IMR-90 (cell line): Measurements from ENCODE around the gene YAE1. TPM values are rescaled to one million over a fixed set of nuclear protein-coding genes. Genes with fewer than 3 reads are reported as not detected.

Experiments
- ATAC-seq: fragments of 200-7000 bp; cut with Tn5 transposase; 2 replicates; pipeline ENCODE4 v1.9.1; 2020; ENCODE audit warnings: low read depth, mild to moderate bottlenecking, moderate library complexity
- BruUV-seq: library from RNA; stranded (reverse); fragments of 400-500 nt; replicated peaks from 2 replicates; lab custom pipeline; 2021; lab: Mats Ljungman, UMichigan
- CTCF ChIA-PET: fragments of 300-600 bp; formaldehyde crosslinking; extraction: SDS; loops from one replicate; lab custom pipeline; 2021; ENCODE audit warnings: antibody characterized with exemption; lab: Yijun Ruan, JAX
- POLR2A ChIA-PET: fragments of 300-600 bp; sonication (Branson Sonifier 250); formaldehyde crosslinking; loops from one replicate; lab custom pipeline; 2022; ENCODE audit warnings: antibody characterized with exemption; ENCODE audit not compliant: unreplicated experiment; lab: Charles Lee
- DNase-seq: peaks from one replicate; pipeline ENCODE4 v3.0.0; 2013
- H2AFZ ChIP-seq: replicated peaks from 2 replicates; pipeline ENCODE3; 2013; ENCODE audit warnings: low read length, mild to moderate bottlenecking; ENCODE audit not compliant: poor library complexity
- H2AK5ac ChIP-seq: 2 replicates; pipeline ENCODE4 v1.6.1; 2013; ENCODE audit warnings: low read depth, low read length, inconsistent platforms
- H2AK9ac ChIP-seq: replicated peaks from 2 replicates; pipeline ENCODE3; 2013; ENCODE audit warnings: mild to moderate bottlenecking, low read depth, low read length, moderate library complexity; ENCODE audit not compliant: poor library complexity
- H2BK120ac ChIP-seq: 2 replicates; pipeline ENCODE4 v1.6.1; 2013; ENCODE audit warnings: low read depth, low read length, inconsistent platforms
- H2BK15ac ChIP-seq: 3 replicates; pipeline ENCODE4 v1.6.1; 2013; ENCODE audit warnings: low read depth, low read length, inconsistent platforms
- H2BK20ac ChIP-seq: 2 replicates; pipeline ENCODE4 v1.6.1; 2013; ENCODE audit warnings: low read depth, mild to moderate bottlenecking, inconsistent platforms, low read length, moderate library complexity
- H2BK5ac ChIP-seq: 2 replicates; pipeline ENCODE4 v1.6.1; 2013; ENCODE audit warnings: mild to moderate bottlenecking, low read depth, low read length, inconsistent platforms; ENCODE audit not compliant: poor library complexity, severe bottlenecking
- H3K14ac ChIP-seq: replicated peaks from 2 replicates; pipeline ENCODE4 v1.6.1; 2013; ENCODE audit warnings: low read depth, low read length, inconsistent platforms
- H3K18ac ChIP-seq: 2 replicates; pipeline ENCODE4 v1.6.1; 2013; ENCODE audit warnings: low read depth, low read length, control low read depth
- H3K23ac ChIP-seq: 2 replicates; pipeline ENCODE4 v1.6.1; 2013; ENCODE audit warnings: low read depth, low read length, inconsistent platforms
- H3K27ac ChIP-seq: 2 replicates; pipeline ENCODE4 v1.5.1; 2013; ENCODE audit warnings: mild to moderate bottlenecking, control low read depth, low read length; ENCODE audit not compliant: insufficient read depth
- H3K27me3 ChIP-seq: 2 replicates; pipeline ENCODE4 v1.6.1; 2013; ENCODE audit warnings: low read length; ENCODE audit not compliant: control insufficient read depth, insufficient read depth
- H3K36me3 ChIP-seq: 2 replicates; pipeline ENCODE4 v1.6.1; 2013; ENCODE audit warnings: low read length, mixed read lengths; ENCODE audit not compliant: control insufficient read depth, insufficient read depth
- H3K4ac ChIP-seq: 2 replicates; pipeline ENCODE4 v1.6.1; 2013; ENCODE audit warnings: low read depth, low read length, inconsistent platforms
- H3K4me1 ChIP-seq: 2 replicates; pipeline ENCODE4 v1.6.1; 2013; ENCODE audit warnings: low read length, mixed read lengths; ENCODE audit not compliant: control insufficient read depth, insufficient read depth
- H3K4me2 ChIP-seq: 2 replicates; pipeline ENCODE4 v1.6.1; 2013; ENCODE audit warnings: low read depth, mild to moderate bottlenecking, control low read depth, low read length, moderate library complexity
- H3K4me3 ChIP-seq: 2 replicates; pipeline ENCODE4 v1.5.1; 2013; ENCODE audit warnings: low read depth, mild to moderate bottlenecking, control low read depth, low read length, moderate library complexity; ENCODE audit not compliant: insufficient read depth
- H3K56ac ChIP-seq: 2 replicates; pipeline ENCODE4 v1.6.1; 2013; ENCODE audit warnings: low read length, inconsistent platforms; ENCODE audit not compliant: insufficient read depth; ENCODE audit errors: extremely low read depth
- H3K79me1 ChIP-seq, 2 experiments: 2 replicates each; pipeline ENCODE4 v1.6.1; 2013; ENCODE audit warnings: low read length in 2 of 2, inconsistent platforms in 1 of 2, low read depth in 1 of 2
- H3K9ac ChIP-seq: 2 replicates; pipeline ENCODE4 v1.6.1; 2013; ENCODE audit warnings: low read depth, low read length, control low read depth
- H3K9me1 ChIP-seq: 2 replicates; pipeline ENCODE4 v1.6.1; 2013; ENCODE audit warnings: low read length, inconsistent platforms; ENCODE audit not compliant: insufficient read depth
- H3K9me3 ChIP-seq: 2 replicates; pipeline ENCODE4 v1.6.1; 2013; ENCODE audit warnings: low read length; ENCODE audit not compliant: control insufficient read depth, insufficient read depth
- H4K20me1 ChIP-seq: 2 replicates; pipeline ENCODE4 v1.6.1; 2013; ENCODE audit warnings: low read length, inconsistent platforms; ENCODE audit not compliant: insufficient read depth
- H4K5ac ChIP-seq: 2 replicates; pipeline ENCODE4 v1.6.1; 2013; ENCODE audit warnings: mild to moderate bottlenecking, low read depth, low read length, control low read depth
- H4K8ac ChIP-seq, 2 experiments: 2 replicates each; pipeline ENCODE4 v1.6.1; 2013; ENCODE audit warnings: low read depth in 2 of 2, low read length in 2 of 2, control low read depth in 1 of 2, inconsistent platforms in 1 of 2
- H4K91ac ChIP-seq: 2 replicates; pipeline ENCODE4 v1.6.1; 2013; ENCODE audit warnings: low read depth, low read length, inconsistent platforms; ENCODE audit not compliant: insufficient read depth
- BHLHE40 ChIP-seq: fragments of 150-350 bp; IDR thresholded peaks from 2 replicates; pipeline ENCODE4 v1.6.1; 2016; ENCODE audit warnings: mild to moderate bottlenecking, low read depth, low read length
- CHD1 ChIP-seq: IDR thresholded peaks from 2 replicates; pipeline ENCODE4 v1.6.1; 2012; ENCODE audit warnings: low read depth, low read length, improper control_type of control experiment
- CTCF ChIP-seq: conservative IDR thresholded peaks from 2 replicates; pipeline ENCODE4 v1.5.1; 2012; ENCODE audit warnings: mild to moderate bottlenecking, low read depth, low read length, improper control_type of control experiment
- FOS ChIP-seq: fragments of 150-350 bp; IDR thresholded peaks from 2 replicates; pipeline ENCODE4 v1.6.1; 2016; ENCODE audit warnings: low read depth, low read length
- MAZ ChIP-seq: IDR thresholded peaks from 2 replicates; pipeline ENCODE4 v1.6.1; 2012; ENCODE audit warnings: low read depth, mild to moderate bottlenecking, low read length, improper control_type of control experiment, moderate library complexity, borderline replicate concordance
- RCOR1 ChIP-seq: IDR thresholded peaks from 2 replicates; pipeline ENCODE4 v1.6.1; 2012; ENCODE audit warnings: mild to moderate bottlenecking, low read length, improper control_type of control experiment; ENCODE audit not compliant: insufficient replicate concordance
- SMC3 ChIP-seq: fragments of 150-350 bp; IDR thresholded peaks from 2 replicates; pipeline ENCODE4 v1.6.1; 2016; ENCODE audit warnings: low read depth, mild to moderate bottlenecking, antibody characterized with exemption, low read length, moderate library complexity
- WGBS, 2 experiments: methylation state at CpG; one replicate each; pipeline versions ENCODE4 v1.1.5 to v1.1.7; 2013; ENCODE audit warnings: missing lambda C conversion rate in 2 of 2; ENCODE audit not compliant: insufficient read length in 1 of 2; ENCODE audit errors: extremely low coverage in 2 of 2; 5-methylcytosine and 5-hydroxymethylcytosine counted together
- dilution Hi-C: fragments of 300-500 bp; cut with HindIII; formaldehyde crosslinking; loops from one replicate; pipeline ENCODE4 v1.14.3; 2018; ENCODE audit warnings: low sequenced_read_pairs; ENCODE audit not compliant: unreplicated experiment
- in situ Hi-C: fragments of 300-500 bp; cut with MboI; formaldehyde crosslinking; loops from 3 replicates; pipeline ENCODE4 v1.14.3; 2019; ENCODE audit warnings: low sequenced_read_pairs, inconsistent platforms, mixed read lengths
- intact Hi-C: fragments of 100-400 bp; cut with micrococcal nuclease; formaldehyde crosslinking; loops from 2 replicates; pipeline ENCODE4 v1.10.0; 2022
- polyA plus RNA-seq, 3 experiments: library from polyadenylated mRNA; depleted of rRNA; stranded (reverse); fragments of >200 nt; gene quantifications; 2 replicates each; pipeline ENCODE4 v1.2.3, GENCODE V29; 2012; ENCODE audit warnings: low replicate concordance in 1 of 3
- total RNA-seq: library from RNA; depleted of rRNA; stranded (reverse); fragments of >200 nt; gene quantifications from 2 replicates; pipeline ENCODE4 v1.2.3, GENCODE V29; 2012
- TF ChIP-seq, protein P1 (sequence below): fragments of 150-350 bp; IDR thresholded peaks from 2 replicates; pipeline ENCODE4 v1.6.1; 2016; ENCODE audit warnings: low read depth, mild to moderate bottlenecking, low read length, moderate library complexity, borderline replicate concordance

The YAE1 gene
- total and polyA plus RNA-seq, 2 of the 4 experiments (the other 2 are of a cell fraction), result 28.6 to 36.7 TPM

GRCh38 chr7:39516498-39516897 lies 49.7 kb upstream of the YAE1 start:
- Histone ChIP-seq H2BK120ac (no peak overlapping the region), H3K18ac (no peak overlapping the region), H4K20me1 (no peaks in the 10 kb centered on the region), H3K9me3 (no peaks in the 10 kb centered on the region), H3K27me3 (peaks cover 20% of the 10 kb centered on the region), H3K4me2 (no peak overlapping the region), H3K4ac (no peak overlapping the region), H3K36me3 (no peaks in the 10 kb centered on the region), H3K9ac (no peak overlapping the region), H2AK9ac (no peak overlapping the region), H2BK15ac (no peak overlapping the region), H4K8ac (no peak overlapping the region), H3K56ac (no peak overlapping the region), H3K14ac (no peak overlapping the region), H2BK5ac (no peak overlapping the region), H3K79me1 (no peaks in the 10 kb centered on the region), H3K27ac (no peak overlapping the region), H3K23ac (no peak overlapping the region), H3K4me1 (no peaks in the 10 kb centered on the region), H2BK20ac (no peak overlapping the region), H2AFZ (no peak overlapping the region), H3K4me3 (no peak overlapping the region), H4K91ac (no peak overlapping the region), H3K9me1 (no peaks in the 10 kb centered on the region), H4K5ac (no peak overlapping the region), H2AK5ac (no peak overlapping the region)
- TF ChIP-seq SMC3 (no peak), MAZ (no peak), BHLHE40 (no peak), CTCF (no peak), RCOR1 (no peak), FOS (no peak), CHD1 (no peak)
- TF ChIP-seq, protein P1, sequence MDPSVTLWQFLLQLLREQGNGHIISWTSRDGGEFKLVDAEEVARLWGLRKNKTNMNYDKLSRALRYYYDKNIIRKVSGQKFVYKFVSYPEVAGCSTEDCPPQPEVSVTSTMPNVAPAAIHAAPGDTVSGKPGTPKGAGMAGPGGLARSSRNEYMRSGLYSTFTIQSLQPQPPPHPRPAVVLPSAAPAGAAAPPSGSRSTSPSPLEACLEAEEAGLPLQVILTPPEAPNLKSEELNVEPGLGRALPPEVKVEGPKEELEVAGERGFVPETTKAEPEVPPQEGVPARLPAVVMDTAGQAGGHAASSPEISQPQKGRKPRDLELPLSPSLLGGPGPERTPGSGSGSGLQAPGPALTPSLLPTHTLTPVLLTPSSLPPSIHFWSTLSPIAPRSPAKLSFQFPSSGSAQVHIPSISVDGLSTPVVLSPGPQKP, result no peak
- no TSS peak for BruUV-seq
- in situ Hi-C loops, result loop anchor here (25.0 kb wide), 1 partner anchor 1104 kb away; no protein-coding TSS in a partner anchor
- ATAC-seq (no peak), DNase-seq (no peak)
- ChIA-PET CTCF (no interaction called here), POLR2A (no interaction called here)
- WGBS, 2 experiments, result no CpG with 5 or more reads among the region's 7 CpGs
- dilution Hi-C loops, result no loop called here
- intact Hi-C loops, result no loop called here
